CD14-positive monocyte (primary cell): ENCODE data around the gene FARP1. TPM values are rescaled to one million over a fixed set of nuclear protein-coding genes. Genes with fewer than 3 reads are reported as not detected.
A peak's percentile ranks its signal among the peaks of the same experiment; 100 is the strongest.

Source experiments
- DNase-seq, 3 donors: peaks; one replicate each; pipeline ENCODE4 v3.0.0-alpha.2; 2011 to 2022
- H2AFZ ChIP-seq: 2 replicates; pipeline ENCODE4 v1.6.0; 2012; ENCODE audit warnings: mild to moderate bottlenecking, low read depth, low read length, inconsistent platforms; ENCODE audit not compliant: insufficient read depth, poor library complexity, severe bottlenecking
- H3K27ac ChIP-seq, 2 donors: 1 replicate in 1 of 2; 2 replicates in 1 of 2; pipeline ENCODE4 v1.5.1; 2012 to 2013; ENCODE audit warnings: low read length in 2 of 2, control low read depth in 1 of 2, inconsistent platforms in 1 of 2, low read depth in 1 of 2, mild to moderate bottlenecking in 1 of 2
- H3K27me3 ChIP-seq, 2 donors: one replicate each; pipeline versions ENCODE4 v1.6.0 to v1.6.1; 2011 to 2013; ENCODE audit warnings: low read length in 2 of 2; ENCODE audit not compliant: control insufficient read depth in 2 of 2, insufficient read depth in 2 of 2
- H3K36me3 ChIP-seq, 2 donors: replicated peaks in 1 of 2; 1 replicate in 1 of 2; 2 replicates in 1 of 2; pipeline versions ENCODE4 v1.5.1 to v1.6.1; 2012 to 2013; ENCODE audit warnings: low read length in 2 of 2, control low read depth in 1 of 2, inconsistent platforms in 1 of 2, mild to moderate bottlenecking in 1 of 2; ENCODE audit not compliant: insufficient read depth in 2 of 2, control insufficient read depth in 1 of 2
- H3K4me1 ChIP-seq, 2 donors: 1 replicate in 1 of 2; 2 replicates in 1 of 2; pipeline versions ENCODE4 v1.5.1 to v1.6.1; 2012 to 2013; ENCODE audit warnings: low read length in 2 of 2, control low read depth in 1 of 2, inconsistent platforms in 1 of 2, mild to moderate bottlenecking in 1 of 2, moderate library complexity in 1 of 2; ENCODE audit not compliant: insufficient read depth in 2 of 2, control insufficient read depth in 1 of 2
- H3K4me2 ChIP-seq: replicated peaks from 2 replicates; pipeline ENCODE3; 2012; ENCODE audit warnings: low read length, moderate library complexity, mild to moderate bottlenecking; ENCODE audit not compliant: poor library complexity, severe bottlenecking; ENCODE audit errors: extremely low read depth
- H3K4me3 ChIP-seq, 3 experiments: fragments of 200-600 bp in 1 of 3; sonication (generic) in 1 of 3; replicated peaks in 1 of 3; 1 replicate in 2 of 3; 2 replicates in 1 of 3; pipeline ENCODE4 v1.5.1; 2011 to 2013; ENCODE audit warnings: low read length in 3 of 3, mild to moderate bottlenecking in 3 of 3, control low read depth in 2 of 3, low read depth in 2 of 3, inconsistent platforms in 1 of 3, moderate library complexity in 1 of 3
- H3K79me2 ChIP-seq: 2 replicates; pipeline ENCODE4 v1.6.0; 2012; ENCODE audit warnings: mild to moderate bottlenecking, control low read depth, inconsistent platforms, low read length, moderate library complexity; ENCODE audit not compliant: insufficient read depth
- H3K9ac ChIP-seq: 2 replicates; pipeline ENCODE4 v1.6.0; 2017; ENCODE audit warnings: low read length, mild to moderate bottlenecking; ENCODE audit not compliant: insufficient read depth, poor library complexity, severe bottlenecking
- H3K9me3 ChIP-seq, 2 donors: replicated peaks in 1 of 2; 1 replicate in 1 of 2; 2 replicates in 1 of 2; pipeline versions ENCODE4 v1.5.1 to v1.6.1; 2012 to 2013; ENCODE audit warnings: low read length in 2 of 2, control low read depth in 1 of 2; ENCODE audit not compliant: control insufficient read depth in 1 of 2, insufficient read depth in 1 of 2
- H4K20me1 ChIP-seq: 2 replicates; pipeline ENCODE4 v1.6.0; 2012; ENCODE audit warnings: mild to moderate bottlenecking, low read length, control low read depth, moderate library complexity; ENCODE audit not compliant: insufficient read depth
- H3K27ac Mint-ChIP-seq, 7 donors: one replicate each; pipeline ENCODE4 v1.8.0; 2020; ENCODE audit warnings: mild to moderate bottlenecking in 7 of 7, mixed read lengths in 7 of 7, moderate library complexity in 6 of 7, inconsistent platforms in 2 of 7
- H3K27me3 Mint-ChIP-seq, 3 donors: one replicate each; pipeline ENCODE4 v1.8.0; 2021 to 2022; ENCODE audit warnings: low read depth in 3 of 3, mild to moderate bottlenecking in 3 of 3, mixed read lengths in 3 of 3, moderate library complexity in 3 of 3, inconsistent platforms in 1 of 3
- H3K36me3 Mint-ChIP-seq, 2 donors: one replicate each; pipeline ENCODE4 v1.8.0; 2020; ENCODE audit warnings: mixed read lengths in 2 of 2, inconsistent platforms in 1 of 2, mild to moderate bottlenecking in 1 of 2
- H3K4me1 Mint-ChIP-seq: one replicate; pipeline ENCODE4 v1.8.0; 2020; ENCODE audit warnings: mild to moderate bottlenecking, mixed read lengths
- H3K4me3 Mint-ChIP-seq, 2 donors: one replicate each; pipeline ENCODE4 v1.8.0; 2020; ENCODE audit warnings: mild to moderate bottlenecking in 2 of 2, mixed read lengths in 2 of 2, moderate library complexity in 1 of 2
- H3K9me3 Mint-ChIP-seq, 7 donors: one replicate each; pipeline ENCODE4 v1.8.0; 2020 to 2022; ENCODE audit warnings: mixed read lengths in 7 of 7, mild to moderate bottlenecking in 6 of 7, moderate library complexity in 6 of 7, inconsistent platforms in 2 of 7
- CTCF ChIP-seq: fragments of 200-600 bp; IDR thresholded peaks from one replicate; pipeline ENCODE4 v1.8.0; 2022; ENCODE audit warnings: antibody characterized with exemption, mild to moderate bottlenecking
- WGBS: methylation state at CpG from one replicate; pipeline ENCODE4 v1.1.5; 2013; ENCODE audit warnings: missing lambda C conversion rate; ENCODE audit not compliant: insufficient coverage; 5-methylcytosine and 5-hydroxymethylcytosine counted together
- intact Hi-C, 2 donors: fragments of 100-400 bp; cut with micrococcal nuclease; formaldehyde crosslinking; loops; one replicate each; pipeline versions ENCODE4 v1.15.0 to v1.15.1; 2023
- polyA plus RNA-seq, 3 donors: library from polyadenylated mRNA; depleted of rRNA in 1 of 3; unstranded in 2 of 3; stranded (reverse) in 1 of 3; fragments of 300-500 nt in 2 of 3; fragments of >200 nt in 1 of 3; fragmentation: Illumina TruSeq in 2 of 3; gene quantifications; 1 replicate in 2 of 3; 2 replicates in 1 of 3; pipeline ENCODE4 v1.2.3, GENCODE V29; 2012 to 2021

Gene FARP1
- polyA plus RNA-seq, 3 donors: 0.01 to 0.16 (median 0.12) TPM

- H4K20me1 ChIP-seq: peaks cover 92% of the 10 kb centered on the region
- no peak overlapping the region for H2AFZ ChIP-seq
- TF ChIP-seq CTCF: no peak
- Mint-ChIP-seq H3K4me3 (no peak overlapping the region), H3K36me3 (peaks cover 42 to 46% of the 10 kb centered on the region in 2 donors), H3K9me3 (no peaks in the 10 kb centered on the region), H3K27ac (peak overlapping the region in 5 of 7 donors; percentile 35 to 70 (median 63)), H3K27me3 (no peaks in the 10 kb centered on the region), H3K4me1 (peaks cover 34% of the 10 kb centered on the region)
- no peak overlapping the region for H3K4me3 ChIP-seq
- no peaks in the 10 kb centered on the region for H3K9me3 ChIP-seq
- no peak overlapping the region for H3K4me2 ChIP-seq
- H3K27ac ChIP-seq: peak overlapping the region in 1 of 2 donors; percentile 63
- 70% methylated on average over 1 of the region's 3 CpGs for WGBS
- no peak for DNase-seq
- H3K9ac ChIP-seq: no peak overlapping the region
- intact Hi-C loops: no loop called here
- H3K36me3 ChIP-seq: peaks cover 9 to 43% of the 10 kb centered on the region in 2 donors
- no peaks in the 10 kb centered on the region for H3K27me3 ChIP-seq
- H3K4me1 ChIP-seq: peaks cover 13 to 25% of the 10 kb centered on the region in 2 donors
- peaks cover 84% of the 10 kb centered on the region for H3K79me2 ChIP-seq
These were observed 353.5 kb downstream of the FARP1 start for GRCh38 chr13:98496479-98496791.

GRCh38 chr13:98496966-98497365 is 354.1 kb downstream of the FARP1 start:
- H3K27ac Mint-ChIP-seq: peak overlapping the region in 4 of 7 donors; percentile 17 to 63 (median 46)
- Histone ChIP-seq H4K20me1 (peaks cover 92% of the 10 kb centered on the region), H3K4me1 (peaks cover 13 to 25% of the 10 kb centered on the region in 2 donors), H3K27ac (peak overlapping the region in 1 of 2 donors; percentile 32), H3K9ac (no peak overlapping the region), H3K4me3 (no peak overlapping the region), H3K79me2 (peaks cover 83% of the 10 kb centered on the region), H3K27me3 (no peaks in the 10 kb centered on the region), H2AFZ (no peak overlapping the region), H3K36me3 (peaks cover 9 to 43% of the 10 kb centered on the region in 2 donors), H3K9me3 (no peaks in the 10 kb centered on the region), H3K4me2 (no peak overlapping the region)
- no peak for DNase-seq
- H3K27me3 Mint-ChIP-seq: no peaks in the 10 kb centered on the region
- H3K4me1 Mint-ChIP-seq: peaks cover 32% of the 10 kb centered on the region
- intact Hi-C loops: no loop called here
- no peaks in the 10 kb centered on the region for H3K9me3 Mint-ChIP-seq
- H3K4me3 Mint-ChIP-seq: no peak overlapping the region
- peaks cover 42 to 47% of the 10 kb centered on the region in 2 donors for H3K36me3 Mint-ChIP-seq
- TF ChIP-seq CTCF: no peak
- WGBS: 95% methylated on average over 5 of the region's 8 CpGs
